Activated CD4-positive, alpha-beta memory T cell treated with anti-CD3 and anti-CD28 coated beads, Interleukin-2, amount 10 ng/mL, durations not matched to agents 7 days and 5 days (primary cell): ENCODE measurements around the gene TMEM132D. TPM values are rescaled to one million over a fixed set of nuclear protein-coding genes. Genes with fewer than 3 reads are reported as not detected.

ENCODE experiments used
- CTCF ChIA-PET: fragments of 350-600 bp; sonication (Branson Sonifier 250); formaldehyde crosslinking; loops from one replicate; lab custom pipeline; 2021; ENCODE audit warnings: antibody characterized with exemption, inconsistent platforms; lab: Charles Lee
- POLR2A ChIA-PET: fragments of 350-600 bp; sonication (Branson Sonifier 250); formaldehyde crosslinking; loops from one replicate; lab custom pipeline; 2021; ENCODE audit warnings: antibody characterized with exemption; lab: Charles Lee
- DNase-seq: peaks from one replicate; pipeline ENCODE4 v3.0.0-alpha.2; 2020
- H3K27ac Mint-ChIP-seq: one replicate; pipeline ENCODE4 v1.8.0; 2021; ENCODE audit warnings: mild to moderate bottlenecking, mixed read lengths
- H3K27me3 Mint-ChIP-seq: one replicate; pipeline ENCODE4 v1.8.0; 2021; ENCODE audit warnings: mixed read lengths
- H3K36me3 Mint-ChIP-seq: one replicate; pipeline ENCODE4 v1.8.0; 2021; ENCODE audit warnings: low read depth, mixed read lengths
- H3K4me1 Mint-ChIP-seq: one replicate; pipeline ENCODE4 v1.8.0; 2021; ENCODE audit warnings: mixed read lengths
- H3K4me3 Mint-ChIP-seq: one replicate; pipeline ENCODE4 v1.8.0; 2021; ENCODE audit warnings: mild to moderate bottlenecking, mixed read lengths
- H3K9me3 Mint-ChIP-seq: one replicate; pipeline ENCODE4 v1.8.0; 2021; ENCODE audit warnings: mixed read lengths
- total RNA-seq, 2 experiments: library from RNA; stranded (reverse); gene quantifications; one replicate each; pipeline ENCODE4 v1.2.3, GENCODE V29; 2021

The TMEM132D gene
- total RNA-seq, 2 experiments from 2014 or later = not detected

GRCh38 chr12:129779989-129780388, 123.8 kb downstream of the TMEM132D start:
- Mint-ChIP-seq H3K9me3 (peaks cover 15% of the 10 kb centered on the region), H3K27me3 (no peaks in the 10 kb centered on the region), H3K4me3 (no peak overlapping the region), H3K4me1 (no peaks in the 10 kb centered on the region), H3K36me3 (no peaks in the 10 kb centered on the region), H3K27ac (no peak overlapping the region)
- DNase-seq = no peak
- ChIA-PET CTCF (no interaction called here), POLR2A (no interaction called here)

GRCh38 chr12:129779033-129779432, 124.8 kb downstream of the TMEM132D start:
- Mint-ChIP-seq H3K4me1 (no peaks in the 10 kb centered on the region), H3K36me3 (no peaks in the 10 kb centered on the region), H3K9me3 (peaks cover 12% of the 10 kb centered on the region), H3K27me3 (no peaks in the 10 kb centered on the region), H3K27ac (no peak overlapping the region), H3K4me3 (no peak overlapping the region)
- CTCF ChIA-PET = no interaction called here
- DNase-seq = no peak
- POLR2A ChIA-PET = no interaction called here

GRCh38 chr12:129776977-129777667, 126.7 kb downstream of the TMEM132D start:
- H3K27ac Mint-ChIP-seq = no peak overlapping the region
- no peak for DNase-seq
- ChIA-PET CTCF (no interaction called here), POLR2A (no interaction called here)
- no peaks in the 10 kb centered on the region for H3K27me3 Mint-ChIP-seq
- H3K9me3 Mint-ChIP-seq = peaks cover 18% of the 10 kb centered on the region
- no peaks in the 10 kb centered on the region for H3K36me3 Mint-ChIP-seq
- H3K4me1 Mint-ChIP-seq = no peaks in the 10 kb centered on the region
- H3K4me3 Mint-ChIP-seq = no peak overlapping the region

- Mint-ChIP-seq H3K27ac (no peak overlapping the region), H3K4me1 (no peaks in the 10 kb centered on the region), H3K36me3 (no peaks in the 10 kb centered on the region), H3K4me3 (no peak overlapping the region), H3K9me3 (peaks cover 16% of the 10 kb centered on the region), H3K27me3 (no peaks in the 10 kb centered on the region)
- ChIA-PET CTCF (interaction anchor here (0.6 kb wide), 1 partner anchor 1556 kb away, joined by 4 read pairs; no protein-coding TSS in a partner anchor), POLR2A (interaction anchor here (0.7 kb wide), 1 partner anchor 65 kb away, joined by 3 read pairs; no protein-coding TSS in a partner anchor)
- DNase-seq = no peak
Observed at GRCh38 chr12:129772501-129773493, 131.0 kb downstream of the TMEM132D start.

GRCh38 chr12:129771238-129771637, 132.6 kb downstream of the TMEM132D start:
- Mint-ChIP-seq H3K4me1 (no peaks in the 10 kb centered on the region), H3K27ac (no peak overlapping the region), H3K4me3 (no peak overlapping the region), H3K36me3 (no peaks in the 10 kb centered on the region), H3K9me3 (peaks cover 21% of the 10 kb centered on the region), H3K27me3 (no peaks in the 10 kb centered on the region)
- DNase-seq = no peak
- ChIA-PET CTCF (no interaction called here), POLR2A (no interaction called here)

GRCh38 chr12:129765719-129766118, 138.1 kb downstream of the TMEM132D start:
- CTCF ChIA-PET = no interaction called here
- H3K4me3 Mint-ChIP-seq = no peak overlapping the region
- H3K36me3 Mint-ChIP-seq = no peaks in the 10 kb centered on the region
- H3K9me3 Mint-ChIP-seq = peaks cover 30% of the 10 kb centered on the region
- POLR2A ChIA-PET = no interaction called here
- DNase-seq = no peak
- no peaks in the 10 kb centered on the region for H3K4me1 Mint-ChIP-seq
- no peaks in the 10 kb centered on the region for H3K27me3 Mint-ChIP-seq
- no peak overlapping the region for H3K27ac Mint-ChIP-seq

GRCh38 chr12:129762436-129762835, 141.4 kb downstream of the TMEM132D start:
- ChIA-PET POLR2A (no interaction called here), CTCF (no interaction called here)
- Mint-ChIP-seq H3K4me3 (no peak overlapping the region), H3K4me1 (no peaks in the 10 kb centered on the region), H3K27ac (no peak overlapping the region), H3K9me3 (peaks cover 22% of the 10 kb centered on the region), H3K27me3 (no peaks in the 10 kb centered on the region), H3K36me3 (no peaks in the 10 kb centered on the region)
- DNase-seq = no peak

- ChIA-PET POLR2A (no interaction called here), CTCF (no interaction called here)
- no peaks in the 10 kb centered on the region for H3K4me1 Mint-ChIP-seq
- H3K4me3 Mint-ChIP-seq = no peak overlapping the region
- no peak overlapping the region for H3K27ac Mint-ChIP-seq
- DNase-seq = no peak
- peaks cover 12% of the 10 kb centered on the region for H3K9me3 Mint-ChIP-seq
- H3K27me3 Mint-ChIP-seq = no peaks in the 10 kb centered on the region
- no peaks in the 10 kb centered on the region for H3K36me3 Mint-ChIP-seq
Observed at GRCh38 chr12:129753586-129753985, 150.2 kb downstream of the TMEM132D start.

GRCh38 chr12:129750421-129750820, 153.4 kb downstream of the TMEM132D start:
- no peaks in the 10 kb centered on the region for H3K27me3 Mint-ChIP-seq
- POLR2A ChIA-PET = no interaction called here
- peaks cover 7% of the 10 kb centered on the region for H3K9me3 Mint-ChIP-seq
- no peaks in the 10 kb centered on the region for H3K4me1 Mint-ChIP-seq
- CTCF ChIA-PET = no interaction called here
- no peak overlapping the region for H3K27ac Mint-ChIP-seq
- DNase-seq = no peak
- H3K36me3 Mint-ChIP-seq = no peaks in the 10 kb centered on the region
- no peak overlapping the region for H3K4me3 Mint-ChIP-seq

GRCh38 chr12:129746318-129746717, 157.5 kb downstream of the TMEM132D start:
- ChIA-PET CTCF (no interaction called here), POLR2A (no interaction called here)
- Mint-ChIP-seq H3K27ac (no peak overlapping the region), H3K4me1 (no peaks in the 10 kb centered on the region), H3K36me3 (no peaks in the 10 kb centered on the region), H3K9me3 (peaks cover 17% of the 10 kb centered on the region), H3K27me3 (no peaks in the 10 kb centered on the region), H3K4me3 (no peak overlapping the region)
- no peak for DNase-seq

GRCh38 chr12:129729170-129729569, 174.7 kb downstream of the TMEM132D start:
- Mint-ChIP-seq H3K4me1 (no peaks in the 10 kb centered on the region), H3K27me3 (no peaks in the 10 kb centered on the region), H3K36me3 (no peaks in the 10 kb centered on the region), H3K27ac (no peak overlapping the region), H3K4me3 (no peak overlapping the region), H3K9me3 (peaks cover 22% of the 10 kb centered on the region)
- ChIA-PET CTCF (no interaction called here), POLR2A (no interaction called here)
- no peak for DNase-seq

GRCh38 chr12:129727100-129727499, 176.7 kb downstream of the TMEM132D start:
- no peak overlapping the region for H3K27ac Mint-ChIP-seq
- peaks cover 28% of the 10 kb centered on the region for H3K9me3 Mint-ChIP-seq
- H3K4me1 Mint-ChIP-seq = no peaks in the 10 kb centered on the region
- CTCF ChIA-PET = no interaction called here
- H3K4me3 Mint-ChIP-seq = no peak overlapping the region
- no peaks in the 10 kb centered on the region for H3K27me3 Mint-ChIP-seq
- POLR2A ChIA-PET = no interaction called here
- no peaks in the 10 kb centered on the region for H3K36me3 Mint-ChIP-seq
- DNase-seq = no peak

GRCh38 chr12:129723260-129723659, 180.6 kb downstream of the TMEM132D start:
- no peaks in the 10 kb centered on the region for H3K27me3 Mint-ChIP-seq
- H3K4me1 Mint-ChIP-seq = no peaks in the 10 kb centered on the region
- DNase-seq = no peak
- ChIA-PET POLR2A (no interaction called here), CTCF (no interaction called here)
- no peaks in the 10 kb centered on the region for H3K36me3 Mint-ChIP-seq
- H3K9me3 Mint-ChIP-seq = peaks cover 17% of the 10 kb centered on the region
- H3K27ac Mint-ChIP-seq = no peak overlapping the region
- H3K4me3 Mint-ChIP-seq = no peak overlapping the region
